HEK293 (cell line): ENCODE data around the gene FGF8.
A peak's percentile ranks its signal among the peaks of the same experiment; 100 is the strongest.

Source experiments
- CTCF ChIA-PET: fragments of 350-600 bp; formaldehyde crosslinking; extraction: SDS; loops from one replicate; lab custom pipeline; 2021; ENCODE audit warnings: antibody characterized with exemption; lab: Yijun Ruan, JAX
- POLR2A ChIA-PET: fragments of 300-600 bp; formaldehyde crosslinking; extraction: SDS; loops from one replicate; lab custom pipeline; 2020; ENCODE audit warnings: antibody characterized with exemption, inconsistent platforms; lab: Yijun Ruan, JAX
- H3K27ac ChIP-seq: fragments of 200-500 bp; sonication (Bioruptor generic); 2 replicates; pipeline ENCODE4 v1.5.1; 2014; ENCODE audit warnings: low read depth, low read length, control low read depth, inconsistent platforms; ENCODE audit errors: extremely low read depth
- H3K36me3 ChIP-seq, 2 experiments: fragments of 200-500 bp in 1 of 2; sonication (Bioruptor generic) in 1 of 2; 1 replicate in 1 of 2; 2 replicates in 1 of 2; pipeline ENCODE4 v1.5.1; 2014 to 2017; ENCODE audit warnings: inconsistent platforms in 2 of 2, low read length in 2 of 2; ENCODE audit not compliant: control insufficient read depth in 2 of 2, insufficient read depth in 1 of 2
- H3K4me1 ChIP-seq: fragments of 200-500 bp; sonication (Bioruptor generic); 2 replicates; pipeline ENCODE4 v1.5.1; 2014; ENCODE audit warnings: mild to moderate bottlenecking, low read length, inconsistent platforms; ENCODE audit not compliant: control insufficient read depth, insufficient read depth
- H3K4me3 ChIP-seq: 2 replicates; pipeline ENCODE4 v1.5.1; 2011; ENCODE audit warnings: low read depth, mild to moderate bottlenecking, control low read depth, low read length, moderate library complexity
- H3K9me3 ChIP-seq: fragments of 200-500 bp; sonication (Bioruptor generic); 2 replicates; pipeline ENCODE4 v1.5.1; 2014; ENCODE audit warnings: low read depth, low read length, inconsistent platforms; ENCODE audit not compliant: control insufficient read depth, insufficient read depth
- BCL11A ChIP-seq: fragments of 450-650 bp; formaldehyde crosslinking; IDR thresholded peaks from 2 replicates; pipeline ENCODE4 v1.5.1; 2016; ENCODE audit warnings: low read depth, missing biosample characterization, missing genetic modification characterization
- KLF10 ChIP-seq: fragments of 450-650 bp; IDR thresholded peaks from 2 replicates; pipeline ENCODE4 v1.5.1; 2018; ENCODE audit warnings: missing biosample characterization, mild to moderate bottlenecking, missing genetic modification characterization
- SETDB1 ChIP-seq: IDR thresholded peaks from one replicate; pipeline ENCODE4 v1.6.1; 2017; ENCODE audit warnings: mild to moderate bottlenecking, low read length, moderate library complexity, mixed read lengths; ENCODE audit not compliant: insufficient read length
- ZBTB20 ChIP-seq: fragments of 450-650 bp; formaldehyde crosslinking; IDR thresholded peaks from 2 replicates; pipeline ENCODE4 v1.5.1; 2016; ENCODE audit warnings: missing biosample characterization, missing genetic modification characterization
- ZBTB6 ChIP-seq: fragments of 450-650 bp; formaldehyde crosslinking; IDR thresholded peaks from 2 replicates; pipeline ENCODE4 v1.5.1; 2017; ENCODE audit warnings: missing biosample characterization, missing genetic modification characterization
- ZFP69B ChIP-seq: fragments of 450-650 bp; formaldehyde crosslinking; IDR thresholded peaks from 2 replicates; pipeline ENCODE4 v1.5.1; 2016; ENCODE audit warnings: missing biosample characterization, missing genetic modification characterization
- ZNF26 ChIP-seq: fragments of 450-650 bp; formaldehyde crosslinking; IDR thresholded peaks from 2 replicates; pipeline ENCODE4 v1.5.1; 2016; ENCODE audit warnings: missing biosample characterization, missing genetic modification characterization
- ZNF302 ChIP-seq: fragments of 450-650 bp; formaldehyde crosslinking; IDR thresholded peaks from 2 replicates; pipeline ENCODE4 v1.5.1; 2016; ENCODE audit warnings: missing biosample characterization, missing genetic modification characterization, low read depth
- ZNF354C ChIP-seq: fragments of 450-650 bp; formaldehyde crosslinking; IDR thresholded peaks from 2 replicates; pipeline ENCODE4 v1.5.1; 2016; ENCODE audit warnings: missing biosample characterization, missing genetic modification characterization, low read depth, borderline replicate concordance
- ZNF501 ChIP-seq: fragments of 450-650 bp; formaldehyde crosslinking; IDR thresholded peaks from 2 replicates; pipeline ENCODE4 v1.5.1; 2016; ENCODE audit warnings: missing biosample characterization, missing genetic modification characterization
- ZNF513 ChIP-seq: fragments of 450-650 bp; IDR thresholded peaks from 2 replicates; pipeline ENCODE4 v1.5.1; 2018; ENCODE audit warnings: missing biosample characterization, missing genetic modification characterization
- ZNF596 ChIP-seq: fragments of 450-650 bp; IDR thresholded peaks from 2 replicates; pipeline ENCODE4 v1.5.0; 2018; ENCODE audit warnings: missing biosample characterization, mild to moderate bottlenecking, missing genetic modification characterization, moderate library complexity
- ZNF623 ChIP-seq: fragments of 450-650 bp; formaldehyde crosslinking; IDR thresholded peaks from 2 replicates; pipeline ENCODE4 v1.5.1; 2016; ENCODE audit warnings: missing biosample characterization, missing genetic modification characterization
- ZNF692 ChIP-seq: fragments of 450-650 bp; formaldehyde crosslinking; IDR thresholded peaks from 2 replicates; pipeline ENCODE4 v1.5.1; 2016; ENCODE audit warnings: missing biosample characterization, missing genetic modification characterization
- ZNF837 ChIP-seq: fragments of 450-650 bp; formaldehyde crosslinking; IDR thresholded peaks from 2 replicates; pipeline ENCODE4 v1.5.1; 2016; ENCODE audit warnings: missing biosample characterization, missing genetic modification characterization
- TF ChIP-seq, protein P1 (sequence below): fragments of 450-650 bp; formaldehyde crosslinking; IDR thresholded peaks from 2 replicates; pipeline ENCODE4 v1.5.1; 2016; ENCODE audit warnings: missing biosample characterization, missing genetic modification characterization

FGF8 gene

GRCh38 chr10:101775273-101776160 is at the start of gene FGF8:
TSS of gene FGF8 (minus strand) at chr10:101776114. CDS start at chr10:101775900, 214 bp downstream.
- no peak within 1 kb of the TSS for H3K27ac ChIP-seq
- ChIA-PET POLR2A (no interaction called here), CTCF (interaction anchor here (0.6 to 1.0 kb wide), 2 partner anchors 38 to 173 kb away, joined by 3 to 9 read pairs; no protein-coding TSS in a partner anchor)
- H3K9me3 ChIP-seq = no peaks in the 10 kb centered on the region
- H3K4me1 ChIP-seq = peaks cover 11% of the 10 kb centered on the region
- no peak for TF ChIP-seq ZNF26 (tag by site-specific recombination)
- TF ChIP-seq BCL11A (tag by site-specific recombination) = no peak
- no peak for TF ChIP-seq ZNF596 (tag by site-specific recombination)
- no peak for TF ChIP-seq KLF10 (tag by site-specific recombination)
- no peak for TF ChIP-seq ZFP69B (tag by site-specific recombination)
- no peak for TF ChIP-seq SETDB1
- TF ChIP-seq ZNF837 (tag by site-specific recombination) = no peak
- TF ChIP-seq ZBTB20 (tag by site-specific recombination) = no peak
- TF ChIP-seq ZNF302 = no peak
- no peak for TF ChIP-seq ZBTB6 (tag by site-specific recombination)
- no peak for TF ChIP-seq ZNF513 (tag by site-specific recombination)
- TF ChIP-seq ZNF623 (tag by site-specific recombination) = no peak
- TF ChIP-seq ZNF501 (tag by site-specific recombination) = no peak
- H3K36me3 ChIP-seq = no peaks in the 10 kb centered on the region
- peak within 1 kb of the TSS; percentile 30 for H3K4me3 ChIP-seq

GRCh38 chr10:101824736-101825135 is 48.8 kb upstream of the FGF8 start:
- TF ChIP-seq ZNF692 (tag by site-specific recombination) (0 out of 2 replicates have a peak, but pooled peaks have one; percentile 31), ZNF354C (tag by site-specific recombination) (no peak)
- TF ChIP-seq, protein P1, sequence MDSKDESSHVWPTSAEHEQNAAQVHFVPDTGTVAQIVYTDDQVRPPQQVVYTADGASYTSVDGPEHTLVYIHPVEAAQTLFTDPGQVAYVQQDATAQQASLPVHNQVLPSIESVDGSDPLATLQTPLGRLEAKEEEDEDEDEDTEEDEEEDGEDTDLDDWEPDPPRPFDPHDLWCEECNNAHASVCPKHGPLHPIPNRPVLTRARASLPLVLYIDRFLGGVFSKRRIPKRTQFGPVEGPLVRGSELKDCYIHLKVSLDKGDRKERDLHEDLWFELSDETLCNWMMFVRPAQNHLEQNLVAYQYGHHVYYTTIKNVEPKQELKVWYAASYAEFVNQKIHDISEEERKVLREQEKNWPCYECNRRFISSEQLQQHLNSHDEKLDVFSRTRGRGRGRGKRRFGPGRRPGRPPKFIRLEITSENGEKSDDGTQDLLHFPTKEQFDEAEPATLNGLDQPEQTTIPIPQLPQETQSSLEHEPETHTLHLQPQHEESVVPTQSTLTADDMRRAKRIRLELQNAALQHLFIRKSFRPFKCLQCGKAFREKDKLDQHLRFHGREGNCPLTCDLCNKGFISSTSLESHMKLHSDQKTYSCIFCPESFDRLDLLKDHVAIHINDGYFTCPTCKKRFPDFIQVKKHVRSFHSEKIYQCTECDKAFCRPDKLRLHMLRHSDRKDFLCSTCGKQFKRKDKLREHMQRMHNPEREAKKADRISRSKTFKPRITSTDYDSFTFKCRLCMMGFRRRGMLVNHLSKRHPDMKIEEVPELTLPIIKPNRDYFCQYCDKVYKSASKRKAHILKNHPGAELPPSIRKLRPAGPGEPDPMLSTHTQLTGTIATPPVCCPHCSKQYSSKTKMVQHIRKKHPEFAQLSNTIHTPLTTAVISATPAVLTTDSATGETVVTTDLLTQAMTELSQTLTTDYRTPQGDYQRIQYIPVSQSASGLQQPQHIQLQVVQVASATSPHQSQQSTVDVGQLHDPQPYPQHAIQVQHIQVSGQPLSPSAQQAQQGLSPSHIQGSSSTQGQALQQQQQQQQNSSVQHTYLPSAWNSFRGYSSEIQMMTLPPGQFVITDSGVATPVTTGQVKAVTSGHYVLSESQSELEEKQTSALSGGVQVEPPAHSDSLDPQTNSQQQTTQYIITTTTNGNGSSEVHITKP (tag by site-specific recombination) = no peak
- Histone ChIP-seq H3K4me3 (no peak overlapping the region), H3K27ac (no peak overlapping the region), H3K4me1 (no peaks in the 10 kb centered on the region), H3K9me3 (no peaks in the 10 kb centered on the region), H3K36me3 (peaks cover 0 to 12% of the 10 kb centered on the region in 2 experiments; a peak in 1 of 3 replicates)
- CTCF ChIA-PET = no interaction called here
- POLR2A ChIA-PET = interaction anchor here (0.6 kb wide), 1 partner anchor 840 kb away, joined by 6 read pairs; no protein-coding TSS in a partner anchor
